ENCODE measurements around the gene TMCC1.
"Not testable (repeated sequence)": the region's sequence is repeated elsewhere in the genome, so short reads cannot be mapped to it uniquely, and the experiment has no call there.

Gene TMCC1

DNA sequence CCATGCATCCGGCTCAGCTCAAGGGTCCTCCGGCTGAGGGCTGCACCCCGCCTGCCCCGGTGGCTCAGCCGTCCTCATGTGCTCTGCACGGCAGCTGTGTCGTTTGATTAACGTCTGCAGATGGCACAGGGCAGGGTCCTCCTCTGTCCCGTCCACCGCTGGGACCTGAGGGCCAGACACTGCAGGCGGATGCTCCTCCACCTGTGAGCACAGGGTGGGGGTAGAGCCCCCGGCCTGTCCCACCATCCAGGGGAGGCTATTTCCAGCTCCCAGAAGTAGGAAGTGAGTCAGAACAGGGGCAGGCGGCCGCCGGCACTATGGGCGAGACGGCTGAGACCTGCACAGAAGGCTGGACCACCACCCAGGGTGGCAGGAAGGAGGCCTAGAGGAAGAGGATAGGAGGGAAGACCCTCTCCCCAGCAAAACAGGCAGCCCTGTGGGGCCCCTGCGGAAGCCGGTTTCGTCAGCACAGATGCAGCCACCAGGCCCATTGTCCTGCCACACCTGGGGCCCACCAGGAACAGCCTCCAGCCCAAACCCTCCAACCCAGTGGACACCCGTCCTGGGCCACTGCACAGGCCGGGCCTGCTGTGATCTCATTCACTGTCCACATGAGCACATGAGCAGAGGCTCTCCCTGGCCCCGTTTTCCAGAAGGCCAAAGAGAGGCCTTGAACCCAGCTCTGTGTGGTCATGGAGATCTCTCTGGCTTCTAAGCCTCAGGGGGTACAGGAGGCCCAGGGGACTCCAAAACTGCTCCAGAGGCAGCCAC, 274.4 kb downstream of the TMCC1 start:
- no peak for DNase-seq

DNA sequence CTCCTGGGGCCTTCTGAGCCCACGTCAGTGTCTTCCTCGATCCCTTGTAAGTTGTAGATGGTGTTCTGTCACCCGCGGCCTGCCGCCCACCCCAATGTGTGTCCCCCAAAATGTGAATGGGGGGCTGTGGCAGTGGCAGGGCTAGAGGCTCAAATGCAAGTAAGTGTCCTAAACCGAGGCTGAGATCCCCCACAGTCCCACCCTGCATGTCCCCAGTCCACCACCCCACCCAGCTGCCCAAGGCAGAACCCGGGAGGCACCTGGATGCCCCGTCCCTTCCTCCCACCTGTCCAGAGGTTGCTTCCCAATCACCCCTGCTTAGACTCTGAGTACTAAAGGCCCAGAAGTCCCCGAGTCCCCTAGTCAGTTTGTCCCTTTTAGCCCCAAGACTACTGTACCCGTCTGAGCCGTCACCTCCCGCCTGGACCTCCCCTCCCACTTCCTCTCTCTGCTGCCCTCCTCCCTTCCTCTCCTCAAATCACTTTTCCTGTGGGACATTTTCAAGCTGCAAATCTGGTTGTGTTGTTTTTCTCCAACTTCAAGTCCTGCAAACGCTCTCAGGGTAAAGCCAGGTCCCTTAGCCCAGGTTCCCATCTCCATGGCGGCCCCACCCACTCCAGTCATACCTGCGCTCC, 275.2 kb downstream of the TMCC1 start:
- DNase-seq, result no peak

DNA sequence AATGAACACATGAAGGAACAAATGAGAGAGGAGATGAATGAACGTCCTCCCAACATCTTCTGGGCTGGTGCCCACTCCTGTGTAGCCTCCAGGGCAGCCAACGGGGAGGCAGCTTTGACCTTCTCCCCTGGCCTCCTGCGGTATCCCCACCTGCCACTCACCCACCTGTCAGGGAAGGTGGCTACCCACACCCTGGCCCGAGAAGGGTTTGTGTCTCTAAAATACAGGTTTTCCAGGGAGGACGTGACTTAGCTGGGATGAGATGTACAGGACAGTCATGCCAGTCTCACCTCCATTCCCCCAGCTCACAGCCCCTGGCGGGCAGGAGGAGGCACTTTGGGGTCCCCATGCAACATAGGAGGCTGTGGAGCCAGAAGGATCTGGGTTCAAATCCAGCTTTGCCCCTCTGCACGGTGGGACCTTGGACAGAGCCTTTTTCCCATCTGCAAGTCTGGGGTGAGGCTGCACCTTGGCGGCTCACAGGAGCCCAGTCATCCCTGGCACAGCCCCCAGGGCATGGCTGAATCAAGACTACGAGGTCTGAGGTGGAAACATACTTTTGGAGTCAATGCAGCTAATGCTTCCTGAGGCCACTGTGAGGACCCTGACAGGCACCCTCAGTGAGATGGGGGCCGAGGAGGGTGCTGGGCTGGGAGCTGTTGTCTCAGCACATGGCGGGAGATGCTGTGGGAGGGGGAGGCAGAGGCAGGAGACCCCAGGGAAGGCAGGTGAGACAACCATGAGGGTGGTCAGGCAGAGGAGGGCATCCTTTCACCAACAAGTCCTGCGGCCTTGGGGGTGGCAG, 275.9 kb downstream of the TMCC1 start:
- no peak for DNase-seq

DNA sequence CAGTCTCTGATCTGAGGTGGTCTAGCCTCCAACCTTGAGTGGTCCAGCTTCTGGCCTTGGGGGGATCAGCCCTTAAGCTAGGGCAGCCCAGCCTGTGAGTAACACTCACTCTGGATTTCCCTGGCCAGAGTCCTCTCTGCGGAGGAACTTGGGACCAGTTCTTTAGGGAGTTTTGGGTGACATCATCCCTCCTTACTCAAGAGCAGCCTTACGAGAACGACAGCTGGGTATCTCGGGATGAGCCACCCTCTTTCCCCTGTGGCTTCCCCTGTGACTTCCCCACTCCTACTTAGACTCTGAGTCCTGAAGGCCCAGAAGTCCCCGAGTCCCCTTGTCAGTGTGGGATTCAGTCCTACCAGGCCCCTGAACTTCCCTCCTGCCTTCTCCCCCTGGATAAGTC, 276.8 kb downstream of the TMCC1 start:
- DNase-seq, result no peak

DNA sequence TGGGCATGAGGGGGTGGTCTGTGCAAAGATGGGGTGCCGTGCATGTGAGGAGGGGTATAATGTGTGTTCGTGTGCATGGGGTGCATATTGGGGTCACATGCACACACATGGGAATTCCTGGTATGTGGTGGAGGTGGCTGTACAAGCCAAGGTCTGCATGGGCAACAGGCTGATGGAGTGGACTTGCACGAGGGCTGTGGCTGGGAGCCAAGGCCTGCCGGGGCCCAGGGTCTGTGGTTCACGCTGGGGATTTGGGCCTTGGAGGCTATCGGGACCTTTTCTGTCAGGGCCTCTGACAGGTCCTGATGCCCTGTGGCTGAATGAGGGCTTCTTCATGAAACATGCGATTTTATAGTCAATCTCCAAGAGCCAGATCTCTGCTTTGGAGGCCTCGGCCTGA, 277.2 kb downstream of the TMCC1 start:
- DNase-seq, result no peak

DNA sequence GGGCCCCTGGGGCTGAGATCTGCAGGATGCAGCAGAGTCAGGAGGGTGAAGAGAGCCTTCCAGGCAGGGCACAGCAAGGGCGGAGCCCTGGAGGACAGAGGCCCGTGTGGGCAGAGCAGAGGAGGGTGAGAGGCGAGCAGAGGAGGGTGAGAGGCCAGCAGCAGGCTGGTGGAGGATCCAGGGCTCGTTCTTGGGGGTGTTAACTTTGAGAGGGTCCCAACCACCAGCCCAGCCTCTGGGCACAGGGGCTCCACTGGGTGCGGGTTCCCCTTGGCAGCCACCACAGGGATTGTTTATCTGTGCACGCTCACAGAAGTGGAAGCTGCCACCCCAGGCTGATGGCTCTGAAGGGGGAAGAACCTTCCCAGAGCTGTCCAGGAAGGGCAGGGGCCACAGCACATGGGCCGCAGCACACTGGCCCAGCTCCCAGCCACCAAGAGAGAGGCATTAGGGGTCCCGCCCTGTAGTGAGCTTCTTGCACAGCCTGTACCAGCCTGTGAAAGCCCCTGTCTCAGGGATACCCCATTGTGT, 277.7 kb downstream of the TMCC1 start:
- no peak for DNase-seq

DNA sequence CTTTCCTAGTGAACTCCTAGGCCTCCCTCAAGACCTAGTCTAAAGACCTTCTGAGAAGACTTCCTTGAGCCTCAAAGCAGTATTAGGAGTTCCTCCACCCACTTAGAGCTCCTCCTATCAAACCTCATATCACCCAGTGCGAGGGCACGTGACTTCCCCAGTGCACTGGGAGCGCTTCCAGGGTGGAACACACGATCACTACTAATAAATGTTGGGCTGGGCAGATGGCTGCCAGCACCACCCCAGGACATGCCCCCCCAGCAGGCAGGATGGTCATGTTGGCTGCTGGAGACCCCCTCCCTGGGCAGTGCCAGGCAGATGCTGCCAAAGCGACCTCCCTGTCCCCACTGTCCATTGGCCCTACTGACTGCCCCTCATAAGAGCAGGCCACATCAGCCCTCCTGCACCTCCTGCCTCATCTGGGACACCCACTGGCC, 278.6 kb downstream of the TMCC1 start:
- DNase-seq, result no peak

DNA sequence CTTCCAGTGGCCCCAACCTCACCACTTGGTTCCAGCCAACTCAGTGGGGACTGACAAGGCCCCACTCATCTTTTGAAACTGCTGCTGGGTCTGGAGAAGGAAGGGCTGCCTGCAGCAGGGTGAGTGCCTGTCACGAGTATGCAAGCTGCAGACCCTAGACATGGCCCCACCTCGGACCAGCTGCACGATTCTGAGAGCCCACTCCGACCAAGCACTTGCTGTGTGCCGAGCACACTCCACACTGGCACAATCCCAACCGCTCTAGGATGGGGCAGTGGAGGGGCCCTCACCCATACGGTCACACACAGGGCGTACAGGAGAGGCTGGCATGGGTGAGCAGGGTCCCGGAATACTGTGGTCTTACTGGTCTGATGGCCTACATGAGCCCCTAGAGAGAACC, 279.1 kb downstream of the TMCC1 start:
- DNase-seq, result no peak

DNA sequence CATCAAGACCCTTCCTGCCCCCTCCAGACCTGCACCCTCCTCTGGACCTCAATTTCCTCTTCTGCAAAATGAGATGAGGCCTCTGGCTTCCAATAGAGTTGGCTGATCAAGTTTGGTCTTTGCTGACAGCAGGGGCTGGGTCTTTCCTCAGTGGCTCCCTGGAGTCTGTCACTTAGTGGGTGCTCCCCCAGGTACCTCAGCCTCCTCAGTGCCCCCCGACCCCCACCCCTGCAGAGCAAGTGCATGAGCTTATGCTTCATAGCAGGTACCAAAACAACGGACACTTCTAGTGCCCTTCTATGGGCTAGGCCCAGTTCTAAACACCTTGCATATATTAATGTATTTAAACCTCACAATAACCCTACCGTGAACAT, 280.2 kb downstream of the TMCC1 start:
- DNase-seq, result no peak

DNA sequence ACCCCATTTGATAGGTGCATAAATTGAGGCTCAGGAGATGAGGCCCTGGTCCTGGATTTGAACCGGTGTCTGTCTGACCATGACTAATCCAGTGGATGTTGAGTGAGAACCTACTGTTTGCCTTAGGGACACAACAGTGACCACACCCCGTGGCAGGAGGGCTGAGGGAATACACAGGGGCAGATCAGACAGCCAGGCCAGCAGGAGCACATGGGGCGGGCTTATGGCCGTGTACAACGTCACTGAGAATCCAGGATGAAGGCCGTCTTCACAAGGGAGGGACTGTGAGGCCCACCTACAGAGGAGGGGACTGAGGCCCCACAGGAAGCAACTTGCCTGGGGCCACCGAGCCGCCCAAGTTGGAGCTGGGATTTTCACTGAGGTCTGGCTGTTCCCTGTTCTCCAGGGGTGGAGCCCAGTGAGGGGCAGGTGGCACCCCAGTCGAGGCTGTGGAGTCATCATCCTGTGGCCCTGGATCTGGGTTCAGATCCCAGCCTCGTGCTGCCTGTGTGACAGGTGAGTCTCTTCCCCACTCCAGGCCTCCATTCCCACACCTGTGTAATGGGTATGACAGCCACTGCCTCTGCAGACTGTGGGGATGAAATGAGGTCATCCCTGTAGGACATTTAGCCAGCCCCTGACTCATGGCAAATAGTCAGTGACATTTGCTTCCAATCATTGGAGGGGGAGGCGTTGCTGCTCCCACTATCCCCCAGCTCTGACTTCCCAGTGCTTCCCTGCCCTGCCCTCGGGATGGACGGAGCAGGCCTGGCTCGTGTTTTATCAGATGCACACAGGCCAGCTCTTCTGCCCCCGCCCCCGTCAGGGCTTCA, 280.8 kb downstream of the TMCC1 start:
- DNase-seq, result no peak

DNA sequence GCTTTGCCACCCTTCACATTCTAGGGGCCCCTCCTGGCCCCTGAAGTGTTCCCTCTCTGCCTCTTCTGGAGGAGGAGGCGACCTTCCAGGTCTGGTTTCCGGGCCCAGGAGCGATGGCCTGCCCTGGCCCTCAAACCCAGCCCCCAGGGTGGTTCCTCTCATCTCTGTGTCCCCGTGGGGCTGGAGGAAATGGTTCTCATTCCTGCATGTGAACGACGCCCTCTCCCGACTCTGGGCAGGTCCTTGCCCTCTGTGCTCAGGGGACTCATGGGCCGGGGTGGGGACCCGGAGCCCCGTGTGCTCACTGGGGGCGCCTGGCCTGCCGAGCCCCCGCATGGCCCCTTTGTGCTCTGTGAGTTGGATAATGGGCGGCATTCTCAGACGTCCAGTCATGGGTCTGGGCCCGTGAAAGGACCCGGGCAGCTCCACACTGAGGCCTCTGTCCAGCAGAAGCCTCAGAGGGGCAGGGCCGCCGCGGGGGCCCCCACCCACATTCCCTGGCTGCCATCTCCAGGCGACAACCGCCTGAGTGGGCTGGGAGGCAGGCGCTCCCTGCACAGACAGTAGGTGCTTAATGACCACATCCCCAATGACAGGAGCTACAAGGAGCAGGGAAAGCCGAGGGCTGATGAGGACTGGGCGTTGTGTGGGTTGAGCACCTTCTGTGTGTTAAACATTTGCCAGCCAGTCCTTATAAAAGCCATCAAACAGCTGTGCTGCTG, 281.5 kb downstream of the TMCC1 start:
- no peak for DNase-seq

DNA sequence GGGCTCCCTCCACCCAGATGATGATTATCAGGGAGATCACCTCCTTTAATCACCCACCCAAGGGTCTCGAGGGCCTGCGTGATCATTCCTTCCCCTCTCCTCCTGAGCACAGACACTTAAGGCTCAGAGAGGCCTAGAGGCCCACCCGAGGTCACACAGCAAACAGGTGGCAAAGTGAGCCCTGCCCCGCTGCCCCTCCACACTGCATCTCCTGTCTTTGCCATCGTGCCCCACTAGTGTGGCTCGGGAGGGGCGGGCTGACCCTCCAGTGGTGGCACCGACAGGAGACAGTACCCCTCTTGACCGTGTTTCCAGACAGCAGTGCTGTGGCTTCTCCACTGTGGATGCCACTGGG, 282.1 kb downstream of the TMCC1 start:
- DNase-seq, result no peak

DNA sequence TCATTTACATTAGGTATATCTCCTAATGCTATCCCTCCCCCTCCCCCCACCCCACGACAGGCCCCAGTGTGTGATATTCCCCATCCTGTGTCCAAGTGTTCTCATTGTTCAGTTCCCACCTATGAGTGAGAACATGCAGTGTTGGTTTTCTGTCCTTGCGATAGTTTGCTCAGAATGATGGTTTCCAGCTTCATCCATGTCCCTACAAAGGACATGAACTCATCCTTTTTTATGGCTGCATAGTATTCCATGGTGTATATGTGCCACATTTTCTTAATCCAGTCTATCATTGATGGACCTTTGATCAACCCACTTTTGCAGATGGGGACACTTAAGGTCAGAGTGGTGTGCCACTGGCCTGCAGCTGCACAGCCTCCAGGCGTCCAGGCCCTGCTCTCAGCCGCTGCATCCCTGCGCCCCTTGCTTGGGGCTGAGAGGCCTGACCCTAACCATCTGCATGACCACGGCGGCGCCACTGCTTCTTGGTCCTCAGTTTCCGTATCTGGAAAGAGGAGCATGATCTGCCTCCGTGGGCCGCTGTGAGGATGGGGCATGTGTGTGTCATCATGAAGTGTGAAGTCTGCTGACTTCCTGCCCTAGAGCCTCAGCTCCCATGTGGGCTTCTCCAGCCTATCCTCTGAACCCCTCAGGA, 282.6 kb downstream of the TMCC1 start:
- not testable (repeated sequence) for DNase-seq

DNA sequence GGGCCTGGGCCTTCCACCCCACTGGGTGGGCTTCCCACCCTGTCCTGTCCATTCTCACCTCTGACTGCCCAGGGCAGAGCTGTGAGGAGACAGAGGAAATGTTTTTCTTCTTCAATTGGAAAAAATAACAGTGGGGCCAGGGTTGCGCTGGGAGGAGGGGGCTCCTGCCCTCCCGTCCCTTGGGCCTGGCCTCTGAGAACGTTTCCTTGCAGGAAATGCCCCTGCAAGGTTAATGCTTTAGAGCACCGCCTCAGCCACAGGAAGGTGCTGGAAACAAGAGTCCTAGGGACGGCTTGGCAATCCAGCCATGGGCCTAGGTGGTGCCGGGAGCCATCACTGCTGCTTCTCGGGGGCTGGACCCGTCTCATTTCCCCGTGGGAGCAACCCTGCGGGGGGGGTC, 283.2 kb downstream of the TMCC1 start:
- DNase-seq, result no peak

DNA sequence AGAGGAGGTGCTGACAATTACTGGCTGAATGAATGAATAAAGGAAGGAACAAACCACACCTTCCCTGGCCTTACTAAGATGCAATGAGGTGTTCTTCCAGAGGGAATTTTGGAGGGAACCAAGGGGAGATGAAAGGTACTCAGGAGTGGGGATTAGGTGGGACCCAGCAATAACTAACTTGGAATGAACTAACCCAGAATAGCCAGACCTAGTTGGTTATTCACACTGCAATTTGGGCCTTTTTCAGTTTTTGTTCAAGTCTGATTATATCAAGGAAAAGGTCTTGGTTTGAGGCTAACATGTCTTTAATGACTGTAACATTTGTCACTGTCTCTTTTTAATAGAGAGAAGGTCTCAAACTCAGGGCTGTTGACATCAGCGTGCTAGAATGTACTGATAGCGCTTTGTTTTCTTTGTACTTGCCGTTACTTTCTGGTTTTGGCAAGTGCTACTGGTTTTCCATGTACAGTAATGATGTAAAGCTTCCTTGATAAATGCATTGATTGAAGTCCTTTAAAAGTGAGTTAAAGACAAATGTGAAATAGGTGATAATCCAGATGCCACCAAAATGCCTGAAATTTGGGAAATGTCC, 283.8 kb downstream of the TMCC1 start:
- DNase-seq, result no peak

DNA sequence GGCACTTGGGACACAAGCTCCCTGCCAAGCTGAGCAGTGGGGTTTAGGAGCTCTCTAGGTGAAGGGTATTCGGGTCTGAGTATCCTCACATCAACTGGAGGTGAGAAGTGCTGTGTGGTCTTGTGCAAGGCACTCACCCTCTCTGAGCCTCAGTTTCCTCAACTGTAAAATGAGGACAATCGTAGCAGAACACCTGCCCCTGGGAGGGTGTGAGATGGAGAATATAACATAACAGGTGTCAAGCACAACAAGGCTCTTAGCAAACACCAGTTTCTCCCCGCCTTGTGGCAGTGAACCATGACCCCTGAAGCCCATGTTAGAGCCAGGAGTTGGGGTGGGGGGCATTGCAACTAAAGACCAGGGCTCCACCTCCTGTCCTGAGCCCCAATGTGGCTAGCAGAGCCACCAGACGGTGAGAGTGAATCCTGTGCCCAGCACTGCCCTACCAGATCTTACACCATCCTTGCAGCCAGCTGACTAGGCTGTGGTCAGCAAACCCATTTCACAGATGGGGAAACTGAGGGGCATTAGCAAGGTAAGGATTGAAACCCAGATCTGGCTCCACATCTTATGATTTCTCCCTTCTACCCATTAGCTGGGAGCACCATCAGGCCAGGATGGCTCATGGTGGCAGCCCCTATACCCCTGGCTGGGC, 284.4 kb downstream of the TMCC1 start:
- DNase-seq, result no peak

DNA sequence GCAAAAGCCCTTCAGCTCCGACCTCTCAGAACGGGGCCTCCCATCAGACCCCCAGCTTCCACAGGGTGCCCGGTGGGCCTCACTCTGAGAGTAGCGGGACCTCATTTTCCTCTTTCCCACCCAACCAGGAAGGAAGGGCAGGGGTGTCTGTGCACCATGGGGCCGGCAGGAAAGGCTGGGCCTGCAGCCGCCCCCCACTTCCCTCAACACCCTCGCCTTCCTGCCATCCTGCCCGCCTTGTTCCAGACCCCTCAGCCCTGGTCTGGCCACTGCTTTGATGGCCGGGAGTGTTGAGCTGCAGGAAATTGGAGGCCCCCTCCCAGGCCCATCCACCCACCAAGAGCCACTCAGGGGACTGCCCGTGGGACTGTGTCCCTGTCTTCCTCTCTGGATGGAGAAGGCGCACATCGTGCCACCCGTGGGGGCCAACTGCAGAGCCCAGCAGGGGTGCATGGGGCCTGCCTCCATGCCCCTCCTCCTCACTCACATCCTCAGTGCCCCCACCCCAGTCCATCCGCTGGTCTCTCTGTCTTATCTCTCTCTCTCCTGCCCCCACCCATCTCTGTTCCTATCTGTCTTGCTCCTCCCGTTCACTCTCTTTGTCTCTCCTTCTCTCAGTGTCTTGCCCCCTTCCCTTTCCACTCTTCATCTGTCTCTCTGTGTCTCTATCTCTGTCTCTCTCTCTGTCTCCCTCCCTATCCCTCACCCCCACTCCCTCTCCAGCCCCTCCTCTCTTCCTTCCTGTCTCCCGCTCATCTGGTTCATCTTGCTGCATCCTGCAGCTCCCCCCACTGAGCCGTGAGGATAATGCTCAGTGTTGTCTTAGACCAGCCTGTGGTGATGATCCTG, 285.2 kb downstream of the TMCC1 start:
- no peak for DNase-seq

DNA sequence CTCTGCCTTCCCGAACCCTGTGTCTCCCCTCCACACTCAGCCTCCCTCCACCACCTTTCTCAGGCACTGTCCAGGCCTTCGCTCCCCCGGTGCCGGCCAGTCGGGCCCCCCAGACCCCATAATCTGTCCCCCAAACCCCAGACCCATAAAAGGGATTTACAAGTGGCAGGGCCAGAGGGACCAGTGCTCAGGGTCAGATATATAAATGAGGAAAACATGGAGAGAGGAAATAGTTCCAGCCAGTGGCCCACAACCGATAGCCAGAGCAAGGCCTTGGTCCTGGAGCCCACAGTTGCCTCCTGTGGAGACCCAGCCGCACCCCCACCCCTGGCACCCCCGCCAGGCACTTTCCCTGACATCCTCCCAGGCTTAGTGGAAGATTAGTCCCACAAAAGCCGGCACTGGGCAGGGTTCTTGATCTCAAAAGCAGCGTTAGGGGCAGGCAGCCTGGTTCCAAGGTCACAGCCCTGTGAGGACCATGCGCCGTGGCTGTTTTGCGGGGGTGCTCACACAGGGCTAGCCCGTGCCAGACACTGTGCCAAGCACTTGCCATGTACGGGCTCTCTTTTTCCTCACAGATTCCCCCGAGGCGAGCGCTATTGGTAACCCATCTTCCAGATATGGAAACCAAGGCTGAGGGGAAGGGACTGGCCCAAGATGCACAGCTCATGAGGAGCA, 286.0 kb downstream of the TMCC1 start:
- no peak for DNase-seq

Measured in activated effector memory CD4-positive, alpha-beta T cell treated with Interleukin-2 at 50 U/mL for 16 hours (primary cell).